Activated CD4-positive, alpha-beta memory T cell treated with anti-CD3 and anti-CD28 coated beads for 36 hours (primary cell): ENCODE data around the gene SKOR1. TPM values are rescaled to one million over a fixed set of nuclear protein-coding genes. Genes with fewer than 3 reads are reported as not detected.

Experiments used
- total RNA-seq, 2 experiments: library from RNA; stranded (reverse); gene quantifications; one replicate each; pipeline ENCODE4 v1.2.3, GENCODE V29; 2021

SKOR1 gene
- total RNA-seq, 2 experiments from 2014 or later: 0.12 TPM

Other genes with a start within 250 kb of the SKOR1 start
- not detected for gene RNU6-1, start 14.5 kb downstream of the SKOR1 start, total RNA-seq
- 10 to 100 TPM; 29.4 to 30.9 TPM for gene PIAS1, start 228.8 kb downstream of the SKOR1 start, total RNA-seq